HG03342 (cell line): ENCODE measurements around the gene NDE1.
"Not testable (repeated sequence)": the region's sequence is repeated elsewhere in the genome, so short reads cannot be mapped to it uniquely, and the experiment has no call there.

ENCODE experiments used
- ATAC-seq: cut with Tn5 transposase; IDR thresholded peaks from one replicate; pipeline ENCODE4 v1.9.1; 2021; ENCODE audit warnings: mild to moderate bottlenecking, moderate library complexity; ENCODE audit not compliant: unreplicated experiment

Gene NDE1

DNA sequence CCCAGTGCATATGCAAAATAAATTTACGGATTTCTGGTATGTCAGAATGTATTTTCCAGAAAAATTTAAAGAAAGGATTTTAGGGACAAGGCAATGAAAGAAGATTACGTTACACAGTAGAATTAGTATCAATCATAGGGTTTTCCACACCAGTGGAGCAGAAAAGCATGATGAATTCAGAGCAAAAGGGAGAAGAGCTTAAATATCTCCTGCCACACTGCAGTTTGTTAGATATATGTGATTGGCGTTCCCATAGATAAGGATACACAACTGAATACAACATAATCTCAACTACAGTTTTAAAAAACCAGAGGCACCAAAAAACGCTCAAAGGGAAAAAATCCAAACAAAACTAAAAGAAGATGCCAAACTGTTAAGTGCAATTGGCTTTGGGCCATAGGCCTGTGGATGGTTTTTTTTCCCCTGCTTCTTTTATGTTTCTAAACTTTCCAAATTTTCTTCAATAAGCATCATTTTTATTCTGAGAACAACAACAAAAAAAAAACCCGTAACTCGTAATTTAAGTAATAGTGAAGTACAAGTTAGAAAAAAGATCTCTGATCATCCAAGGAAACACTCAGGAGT lies 29.3 kb upstream of the NDE1 start:
- no peak for ATAC-seq

GRCh38 chr16:15621456-15621855 lies 28.6 kb upstream of the NDE1 start:
- no peak for ATAC-seq

DNA sequence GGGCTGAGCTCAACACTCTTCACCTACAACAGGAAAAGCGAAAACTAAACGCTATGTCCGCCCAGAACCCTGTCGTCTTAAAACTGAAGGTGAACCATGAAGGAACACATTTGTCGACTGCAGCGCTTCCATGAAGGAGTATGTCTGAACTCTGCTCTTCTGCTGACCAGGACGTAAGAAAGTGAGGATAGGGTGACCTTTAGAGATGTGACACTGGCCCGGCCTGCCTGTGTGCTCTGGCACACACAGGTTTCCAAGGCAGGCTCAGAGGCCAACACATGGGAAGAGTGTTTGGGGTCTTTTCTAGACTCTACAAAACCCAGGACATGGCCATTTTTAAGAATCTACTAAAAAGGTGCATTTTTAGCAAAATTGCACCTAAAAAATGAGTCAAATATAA lies 28.2 kb upstream of the NDE1 start:
- no peak for ATAC-seq

DNA sequence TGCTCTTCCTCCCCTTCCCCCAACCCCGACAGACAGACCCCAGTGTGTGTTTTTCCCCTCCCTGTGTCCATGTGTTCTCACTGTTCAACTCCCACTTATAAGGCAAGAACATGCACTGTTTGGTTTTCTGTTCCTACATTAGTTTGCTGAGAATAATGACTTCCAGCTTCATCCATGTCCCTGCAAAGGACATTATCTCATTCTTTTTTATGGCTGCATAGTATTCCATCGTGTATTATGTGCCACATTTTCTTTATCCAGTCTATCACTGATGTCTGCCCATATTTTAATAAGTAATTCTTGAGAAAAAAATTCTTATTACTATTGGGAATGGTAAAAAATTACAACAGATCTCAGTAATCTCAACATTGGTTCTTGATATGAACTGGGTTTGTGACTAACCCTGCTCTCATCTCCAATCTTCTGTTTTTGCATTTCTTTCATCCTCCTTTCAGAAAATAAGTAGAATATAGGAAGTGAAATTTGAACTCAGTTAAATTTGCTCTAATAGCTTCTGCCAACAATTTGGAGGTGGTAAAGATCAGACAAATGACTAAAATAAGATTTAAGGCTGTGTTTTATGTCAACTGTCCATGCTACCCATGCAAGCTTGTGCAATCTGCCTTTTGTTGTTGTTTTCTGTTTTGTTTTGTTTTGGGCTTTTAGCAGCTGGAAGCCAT lies 18.2 kb upstream of the NDE1 start:
- no peak for ATAC-seq

- ATAC-seq: no peak
Measured at GRCh38 chr16:15635926-15636325, 14.1 kb upstream of the NDE1 start.

DNA sequence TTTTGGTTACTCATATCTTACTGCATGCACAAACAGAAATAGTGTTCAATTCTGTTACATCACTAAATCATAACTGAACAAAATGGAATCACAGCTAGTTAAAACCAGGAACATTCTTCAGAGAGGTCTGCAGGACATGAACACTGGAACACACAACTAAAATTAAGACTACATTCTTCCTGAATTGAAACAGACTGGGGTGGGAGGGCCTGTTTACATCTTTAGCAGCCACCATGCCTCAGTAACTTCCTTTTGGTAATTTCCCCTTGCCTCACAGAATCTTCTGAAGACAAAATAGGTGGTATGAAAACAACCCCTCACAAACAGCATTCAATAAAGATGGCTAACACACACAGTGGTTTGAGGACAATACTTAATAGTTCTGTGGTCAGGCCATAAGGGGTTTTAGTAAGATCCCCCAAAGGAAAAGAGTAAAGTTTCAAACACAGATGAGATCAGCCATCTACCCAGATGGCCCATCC lies 13.6 kb upstream of the NDE1 start:
- ATAC-seq: no peak

DNA sequence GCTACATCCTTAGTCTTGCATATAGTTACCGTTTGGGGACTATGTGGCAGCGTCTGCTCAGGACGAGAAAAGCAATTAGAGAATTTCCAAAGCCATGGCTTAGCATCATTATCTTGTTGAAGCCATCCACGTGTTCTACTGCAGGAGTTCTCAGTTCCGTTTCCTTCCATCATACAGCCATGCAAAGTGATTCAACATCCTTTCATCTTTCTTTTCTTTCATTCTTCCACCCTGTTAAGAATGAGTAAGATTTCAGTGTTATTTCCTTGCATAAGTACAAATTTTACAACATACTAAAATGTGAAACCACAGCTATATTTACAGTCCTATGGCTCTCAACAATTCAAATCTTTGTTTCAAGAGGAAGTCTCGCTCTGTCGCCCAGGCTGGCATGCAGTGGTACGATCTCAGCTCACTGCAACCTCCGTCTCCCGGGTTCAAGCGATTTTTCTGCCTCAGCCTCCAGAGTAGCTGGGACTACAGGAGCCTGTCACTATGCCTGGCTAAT lies 10.9 kb upstream of the NDE1 start:
- no peak for ATAC-seq

DNA sequence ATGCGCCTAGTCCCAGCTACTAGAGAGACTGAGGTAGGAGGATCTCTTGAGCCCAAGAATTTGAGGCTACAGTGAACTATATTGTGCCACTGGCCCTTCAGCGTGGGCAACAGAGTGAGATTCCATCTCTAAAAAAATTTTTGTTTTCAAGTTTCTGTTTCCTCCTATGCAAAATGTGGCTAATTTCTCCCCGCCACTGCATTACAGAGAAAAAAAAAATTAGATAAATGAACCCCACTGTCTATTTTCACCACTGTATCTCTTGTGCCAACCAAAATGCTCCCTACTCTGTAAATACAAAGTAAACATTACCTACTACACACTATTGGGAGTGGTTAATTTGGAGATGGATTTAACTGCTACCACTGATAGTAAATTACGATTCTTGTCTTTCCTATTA lies 9.1 kb upstream of the NDE1 start:
- no peak for ATAC-seq

DNA sequence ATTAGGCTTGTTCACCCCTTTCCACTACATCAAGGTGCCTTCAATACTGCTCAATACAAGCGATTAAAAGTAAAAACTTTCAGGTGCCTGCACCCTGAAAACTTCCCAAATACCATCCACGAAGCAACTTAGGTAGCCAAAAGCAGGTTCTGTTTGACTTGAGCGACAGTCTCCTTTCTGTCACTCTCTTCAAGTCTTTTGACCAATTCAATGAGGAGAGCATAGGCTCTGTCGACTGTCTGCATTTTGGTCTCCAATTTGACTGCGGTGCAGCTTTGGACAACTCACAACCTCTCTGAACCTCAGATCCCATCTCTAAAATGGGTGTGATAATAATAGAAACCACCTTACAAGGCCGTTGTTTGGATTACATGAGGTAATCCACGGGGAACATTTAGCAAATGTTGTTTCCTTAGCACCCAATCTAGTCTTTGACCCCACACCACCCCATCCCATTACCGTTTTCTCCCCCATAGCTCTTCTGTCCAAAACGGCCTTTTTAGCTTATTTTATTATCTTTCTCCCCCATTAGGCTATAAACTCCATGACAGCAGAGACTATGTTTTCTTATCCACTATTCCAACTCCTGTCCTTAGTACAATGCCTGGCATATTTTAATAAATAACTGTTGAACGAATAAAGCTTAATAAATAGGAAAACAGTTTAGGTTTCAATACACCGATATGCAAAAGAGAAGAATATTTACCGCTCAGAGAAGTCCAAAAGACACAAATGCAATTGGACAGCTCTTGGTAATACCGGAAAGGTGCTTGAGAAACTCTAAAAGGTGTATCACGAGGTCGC lies 8.1 kb upstream of the NDE1 start:
- ATAC-seq: no peak

- peak; percentile 65 for ATAC-seq
Measured at GRCh38 chr16:15642557-15643047, 7.4 kb upstream of the NDE1 start.

DNA sequence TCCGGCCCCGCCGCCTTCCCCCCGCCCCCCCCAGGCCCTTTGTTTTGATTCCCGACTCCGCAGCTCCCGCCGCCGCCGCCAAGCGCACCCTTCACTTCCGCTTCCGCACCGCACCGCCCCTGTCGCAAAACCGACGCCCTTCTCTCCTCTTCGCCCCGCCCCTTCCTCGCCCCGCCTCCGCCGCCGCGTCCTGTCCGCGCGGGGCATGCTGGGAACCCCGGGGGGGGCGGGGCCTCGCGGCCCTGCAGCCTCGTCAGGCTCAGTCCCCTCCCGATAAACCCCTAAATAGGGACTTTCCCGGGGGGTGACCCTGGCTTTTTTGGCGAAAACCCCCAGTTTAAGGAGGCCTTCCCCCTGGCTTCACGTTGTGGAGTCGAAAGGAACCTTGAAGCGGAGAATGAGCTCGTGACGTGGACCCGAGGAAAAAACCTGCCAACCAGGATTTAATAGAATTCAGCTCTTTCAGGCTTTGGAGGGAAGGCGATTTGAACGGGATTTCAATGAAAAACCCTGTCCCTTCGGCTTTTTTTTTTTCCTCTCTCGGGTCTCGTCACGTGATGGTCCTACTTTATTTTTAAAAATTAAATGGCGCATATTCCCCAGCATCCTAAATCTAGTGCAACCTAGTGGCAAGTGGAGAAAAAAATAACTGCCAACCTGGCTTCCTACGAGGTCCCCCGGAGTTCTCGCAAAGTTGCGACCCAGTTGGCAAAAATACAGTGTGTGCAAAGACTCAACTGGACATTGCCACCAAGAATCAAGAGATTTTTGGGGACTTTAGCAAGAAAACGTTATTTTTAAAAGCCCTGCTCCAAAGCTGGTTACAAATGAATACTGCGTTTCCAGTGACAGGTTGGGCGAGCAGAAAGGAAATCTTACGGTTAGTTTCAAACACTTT lies 6.7 kb upstream of the NDE1 start, which contains the start of gene MARF1:
Gene MARF1, minus strand, starts transcription at position 107 of the 898 bp plus-strand sequence. CDS start 3,921 bp downstream, outside the sequence.
- peak; percentile 34 for ATAC-seq

DNA sequence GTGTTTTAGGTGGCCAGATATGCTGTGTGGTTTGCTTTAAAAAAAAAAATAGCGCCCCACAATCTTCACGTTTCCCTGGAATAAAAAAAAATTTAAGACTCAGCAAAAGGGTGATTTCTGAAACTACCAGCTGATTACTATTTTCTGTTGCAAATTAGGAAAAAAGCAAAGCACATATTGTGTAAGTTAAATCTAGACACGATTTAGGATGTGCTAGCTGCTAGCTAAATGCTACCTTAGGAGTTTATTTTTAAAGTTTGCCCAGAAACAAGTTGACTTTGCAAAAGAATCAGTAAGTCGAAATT lies 6.1 kb upstream of the NDE1 start:
- no peak for ATAC-seq

GRCh38 chr16:15644267-15644961 lies 5.6 kb upstream of the NDE1 start:
- ATAC-seq: no peak

DNA sequence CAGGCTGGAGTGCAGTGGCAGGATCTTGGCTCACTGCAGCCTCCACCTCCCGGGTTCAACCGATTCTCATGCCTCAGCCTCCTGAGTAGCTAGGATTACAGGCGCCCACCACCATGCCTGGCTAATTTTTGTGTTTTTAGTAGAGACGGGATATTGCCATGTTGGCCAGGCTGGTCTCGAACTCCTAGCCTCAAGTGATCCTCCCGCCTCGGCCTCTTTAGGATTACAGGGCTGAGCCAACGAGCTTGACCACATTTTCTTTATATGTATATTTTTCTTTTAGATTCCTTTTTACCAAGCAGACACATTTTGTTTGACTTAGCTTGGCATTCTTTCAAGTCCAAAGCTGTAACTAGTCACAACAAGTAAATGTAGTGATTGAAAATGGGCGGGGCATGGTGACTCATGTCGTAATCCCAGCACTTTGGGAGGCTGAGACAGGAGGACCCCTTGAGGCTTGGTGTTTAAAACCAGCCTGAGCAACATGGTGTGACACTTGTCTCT lies 5.0 kb upstream of the NDE1 start:
- not testable (repeated sequence) for ATAC-seq

DNA sequence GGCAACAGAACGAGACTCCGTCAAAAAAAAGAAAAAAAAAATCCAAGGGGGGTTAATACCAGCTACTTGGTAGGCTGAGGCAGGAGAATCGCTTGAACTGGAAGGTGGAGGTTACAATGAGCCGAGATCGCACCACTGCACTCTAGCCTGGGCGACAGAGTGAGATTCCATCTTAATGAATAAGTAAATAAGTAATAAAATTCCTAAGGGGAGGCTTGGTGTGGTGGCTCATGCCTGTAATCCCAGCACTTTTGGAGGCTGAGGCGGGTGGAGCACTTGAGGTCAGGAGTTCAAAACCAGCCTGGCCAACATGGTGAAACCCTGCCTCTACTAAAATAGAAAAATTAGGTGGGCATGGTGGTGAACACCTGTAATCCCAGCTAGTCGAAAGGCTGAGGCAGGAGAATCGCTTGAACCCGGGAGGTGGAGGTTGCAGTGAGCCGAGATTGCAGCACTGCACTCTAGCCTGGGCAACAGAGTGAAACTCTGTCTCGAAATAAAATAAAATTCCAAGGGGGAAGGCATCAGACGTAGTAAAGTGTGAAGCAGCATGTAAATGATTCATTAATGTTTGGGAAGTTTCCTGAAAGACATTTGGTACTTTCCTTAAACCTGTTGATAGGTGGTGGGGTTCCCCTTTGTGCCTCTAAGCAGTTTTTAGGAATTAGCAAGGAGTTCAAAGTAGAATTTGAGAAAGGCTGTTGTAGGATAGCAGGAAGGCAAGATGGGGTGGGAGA lies 3.3 kb upstream of the NDE1 start:
- ATAC-seq: not testable (repeated sequence)

GRCh38 chr16:15647294-15648014 lies 2.6 kb upstream of the NDE1 start:
- no peak for ATAC-seq

DNA sequence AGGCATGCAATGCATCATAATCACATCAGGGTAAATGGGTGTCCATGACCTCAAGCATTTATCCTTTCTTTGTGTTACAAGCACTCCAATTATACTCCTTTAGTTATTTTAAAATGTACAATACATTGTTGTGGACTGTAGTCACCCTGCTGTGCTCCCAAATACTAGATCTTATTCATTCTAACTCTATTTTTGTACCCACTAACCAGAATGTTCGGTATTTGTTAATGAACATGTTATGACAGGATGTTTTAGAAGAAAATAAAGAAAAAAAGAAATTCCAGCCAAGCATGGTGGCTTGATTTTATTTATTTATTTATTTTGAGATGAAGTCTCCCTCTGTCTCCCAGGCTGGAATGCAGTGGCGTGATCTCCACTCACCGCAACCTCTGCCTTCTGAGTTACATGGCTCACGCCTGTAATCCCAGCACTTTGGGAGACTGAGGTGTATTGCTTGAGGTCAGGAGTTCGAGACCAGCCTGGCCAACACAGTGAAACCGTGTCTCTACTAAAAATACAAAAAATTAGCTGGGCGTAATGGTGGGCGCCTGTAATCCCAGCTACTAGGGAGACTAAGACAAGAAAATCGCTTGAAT lies 1.8 kb upstream of the NDE1 start:
- no peak for ATAC-seq

DNA sequence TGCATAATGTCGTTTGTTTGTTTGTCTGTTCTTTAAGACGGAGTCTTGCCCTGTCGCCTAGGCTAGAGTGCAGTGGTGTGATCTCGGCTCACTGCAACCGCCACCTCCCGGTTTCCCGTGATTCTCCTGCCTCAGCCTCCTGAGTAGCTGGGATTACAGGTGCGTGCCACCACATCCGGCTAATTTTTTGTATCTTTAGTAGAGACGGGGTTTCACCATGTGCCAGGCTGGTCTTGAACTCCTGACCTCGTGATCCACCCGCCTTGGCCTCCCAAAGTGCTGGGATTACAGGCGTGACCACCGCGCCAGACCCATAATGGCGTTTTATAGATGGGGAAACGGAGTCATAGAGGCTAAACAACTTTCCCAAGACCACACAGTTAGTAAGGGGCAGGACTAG lies 734 bp upstream of the NDE1 start:
- not testable (repeated sequence) for ATAC-seq
